ENCODE data around the gene SAE1. TPM values are rescaled to one million over a fixed set of nuclear protein-coding genes. Genes with fewer than 3 reads are reported as not detected.
A peak's percentile ranks its signal among the peaks of the same experiment; 100 is the strongest.
"Not testable (repeated sequence)": the region's sequence is repeated elsewhere in the genome, so short reads cannot be mapped to it uniquely, and the experiment has no call there.

Gene SAE1
- total RNA-seq, 1 donor from 2014 or later, result 57.6 TPM

DNA sequence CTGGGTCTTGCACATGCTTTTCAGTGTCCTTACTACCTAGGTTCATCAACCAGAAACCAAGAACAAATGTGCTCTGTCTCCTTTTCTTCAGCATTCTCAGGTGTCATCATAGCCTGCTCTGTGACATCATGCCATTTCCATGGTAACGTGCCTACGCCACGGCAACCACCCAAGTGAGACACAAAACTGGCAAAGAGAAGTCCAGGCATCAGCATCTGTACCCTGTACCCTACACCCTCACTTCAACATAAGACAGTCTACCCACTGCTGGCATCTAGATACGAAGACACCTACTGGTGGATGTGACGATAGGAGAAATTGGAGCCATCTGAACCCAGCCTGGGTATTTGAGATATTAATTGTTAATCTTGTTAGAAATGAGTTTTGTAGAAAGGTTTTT lies 30.3 kb upstream of the SAE1 start:
- ATAC-seq, result no peak
- H3K4me3 ChIP-seq, result no peak overlapping the region
- TF ChIP-seq, protein P1, sequence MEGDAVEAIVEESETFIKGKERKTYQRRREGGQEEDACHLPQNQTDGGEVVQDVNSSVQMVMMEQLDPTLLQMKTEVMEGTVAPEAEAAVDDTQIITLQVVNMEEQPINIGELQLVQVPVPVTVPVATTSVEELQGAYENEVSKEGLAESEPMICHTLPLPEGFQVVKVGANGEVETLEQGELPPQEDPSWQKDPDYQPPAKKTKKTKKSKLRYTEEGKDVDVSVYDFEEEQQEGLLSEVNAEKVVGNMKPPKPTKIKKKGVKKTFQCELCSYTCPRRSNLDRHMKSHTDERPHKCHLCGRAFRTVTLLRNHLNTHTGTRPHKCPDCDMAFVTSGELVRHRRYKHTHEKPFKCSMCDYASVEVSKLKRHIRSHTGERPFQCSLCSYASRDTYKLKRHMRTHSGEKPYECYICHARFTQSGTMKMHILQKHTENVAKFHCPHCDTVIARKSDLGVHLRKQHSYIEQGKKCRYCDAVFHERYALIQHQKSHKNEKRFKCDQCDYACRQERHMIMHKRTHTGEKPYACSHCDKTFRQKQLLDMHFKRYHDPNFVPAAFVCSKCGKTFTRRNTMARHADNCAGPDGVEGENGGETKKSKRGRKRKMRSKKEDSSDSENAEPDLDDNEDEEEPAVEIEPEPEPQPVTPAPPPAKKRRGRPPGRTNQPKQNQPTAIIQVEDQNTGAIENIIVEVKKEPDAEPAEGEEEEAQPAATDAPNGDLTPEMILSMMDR (IDR thresholded peaks at IDR 0.05), result no peak
- intact Hi-C loops (cut with DNase I), result no loop called here
- no peaks in the 10 kb centered on the region for H3K27me3 ChIP-seq
- peaks cover 9% of the 10 kb centered on the region for H3K36me3 ChIP-seq
- no peak for DNase-seq
- no peaks in the 10 kb centered on the region for H3K9me3 ChIP-seq
- no peak overlapping the region for H3K27ac ChIP-seq
- peaks cover 43% of the 10 kb centered on the region for H3K4me1 ChIP-seq

DNA sequence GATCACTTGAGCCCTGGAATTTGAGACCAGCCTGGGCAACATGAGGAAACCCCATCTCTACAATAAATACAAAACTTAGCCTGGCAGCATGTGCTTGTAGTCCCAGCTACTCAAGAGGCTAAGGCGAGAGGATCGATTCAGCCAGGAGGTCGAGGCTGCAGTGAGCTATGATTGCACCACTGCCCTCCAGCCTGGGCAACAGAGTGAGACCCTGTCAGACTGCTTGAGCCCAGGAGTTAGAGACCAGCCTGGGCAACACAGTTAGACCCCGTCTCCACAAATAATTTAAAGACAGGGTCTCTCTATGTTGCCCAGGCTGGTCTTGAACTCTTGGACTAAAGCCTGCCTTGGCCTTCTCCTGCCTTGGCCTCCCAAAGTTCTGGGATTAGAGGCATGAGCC lies 29.5 kb upstream of the SAE1 start:
- DNase-seq; ATAC-seq; H3K36me3 ChIP-seq; H3K27me3 ChIP-seq; H3K27ac ChIP-seq; intact Hi-C loops (cut with DNase I); H3K4me3 ChIP-seq; H3K9me3 ChIP-seq: not testable (repeated sequence)
- H3K4me1 ChIP-seq, result peaks cover 35% of the 10 kb centered on the region

DNA sequence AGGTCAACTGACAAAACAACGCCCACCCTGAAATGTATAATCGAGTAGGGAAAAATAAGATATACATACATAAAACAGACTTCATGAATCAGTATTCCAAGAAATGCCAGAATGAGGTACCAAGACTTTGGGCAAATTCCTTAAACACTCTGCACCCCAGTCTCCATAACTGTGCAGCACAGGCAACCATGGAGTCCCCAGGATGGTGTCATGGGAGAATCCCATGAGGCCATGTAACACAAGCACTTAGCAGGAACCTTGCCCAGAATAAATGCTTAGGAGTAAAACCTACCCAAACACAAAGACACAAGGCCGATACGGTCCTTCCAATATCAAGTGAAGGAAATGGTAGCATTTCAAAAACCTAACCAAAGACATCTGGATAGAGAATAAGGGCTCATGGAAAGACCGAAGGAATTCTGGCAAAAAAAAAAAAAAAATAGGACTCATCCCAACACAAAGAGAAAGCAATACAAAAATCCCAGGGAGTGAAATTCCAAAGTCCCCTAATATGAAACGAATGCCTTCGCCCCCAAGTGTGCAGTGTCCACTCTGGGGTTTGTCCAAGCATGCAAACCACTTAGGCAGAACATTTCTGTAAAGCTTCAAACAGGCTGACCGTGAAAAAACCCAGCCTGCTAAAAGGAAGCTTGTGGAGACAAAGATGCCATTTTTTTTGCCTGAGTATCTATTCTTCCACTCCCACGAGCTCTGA lies 28.1 kb upstream of the SAE1 start:
- ATAC-seq (no peak), DNase-seq (no peak)
- no peak overlapping the region for H3K27ac ChIP-seq
- peaks cover 9% of the 10 kb centered on the region for H3K36me3 ChIP-seq
- intact Hi-C loops (cut with DNase I), result no loop called here
- H3K9me3 ChIP-seq, result no peaks in the 10 kb centered on the region
- H3K4me1 ChIP-seq, result peaks cover 35% of the 10 kb centered on the region
- no peak overlapping the region for H3K4me3 ChIP-seq
- TF ChIP-seq, protein P1 (IDR thresholded peaks at IDR 0.05), result no peak
- H3K27me3 ChIP-seq, result no peaks in the 10 kb centered on the region

DNA sequence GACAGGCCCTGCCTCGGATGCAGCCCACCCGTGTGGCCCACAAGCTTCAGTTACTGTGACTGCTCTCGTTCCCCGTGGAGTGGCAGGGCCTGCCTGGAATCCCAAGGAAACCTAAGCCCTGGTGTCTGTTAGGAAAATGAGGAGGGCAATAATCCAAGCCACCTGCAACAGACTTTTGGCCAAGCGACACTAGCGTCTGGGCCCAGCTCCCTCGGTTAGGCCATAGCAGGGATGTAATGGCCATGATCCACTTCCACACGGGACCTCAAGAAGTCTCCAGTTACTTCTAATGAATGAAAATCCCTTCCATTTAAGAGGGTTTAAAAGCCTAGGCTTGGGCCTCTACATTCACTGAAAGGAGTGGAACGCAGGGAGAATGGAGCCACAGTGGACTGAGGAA lies 26.0 kb upstream of the SAE1 start:
- Histone ChIP-seq H3K4me1 (peaks cover 38% of the 10 kb centered on the region), H3K36me3 (peaks cover 9% of the 10 kb centered on the region), H3K27ac (no peak overlapping the region), H3K4me3 (no peak overlapping the region), H3K27me3 (no peaks in the 10 kb centered on the region), H3K9me3 (no peaks in the 10 kb centered on the region)
- ATAC-seq (no peak), DNase-seq (no peak)
- intact Hi-C loops (cut with DNase I), result no loop called here
- TF ChIP-seq, protein P1 (IDR thresholded peaks at IDR 0.05), result no peak

DNA sequence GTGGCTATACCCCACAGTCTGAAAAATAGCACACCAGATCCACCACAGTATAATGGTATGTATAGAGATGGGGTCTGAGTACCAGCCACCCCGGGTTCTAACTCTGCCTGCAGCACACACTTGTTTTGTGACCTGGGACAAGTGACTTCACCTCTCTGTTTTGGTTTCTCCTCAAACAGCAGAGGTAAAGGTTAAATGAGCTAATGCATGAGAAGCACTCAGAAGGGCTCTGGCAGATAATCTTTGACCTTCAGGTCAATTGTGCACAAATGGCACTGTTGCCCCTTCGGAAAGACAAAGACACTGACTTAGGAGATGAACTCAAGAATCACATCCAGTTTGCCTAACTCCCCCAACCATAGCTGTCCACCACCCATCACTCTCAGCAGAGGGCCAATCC lies 24.8 kb upstream of the SAE1 start:
- Histone ChIP-seq H3K4me1 (peaks cover 38% of the 10 kb centered on the region), H3K27ac (no peak overlapping the region), H3K4me3 (no peak overlapping the region), H3K36me3 (peaks cover 9% of the 10 kb centered on the region), H3K27me3 (no peaks in the 10 kb centered on the region), H3K9me3 (no peaks in the 10 kb centered on the region)
- intact Hi-C loops (cut with DNase I), result no loop called here
- TF ChIP-seq, protein P1 (IDR thresholded peaks at IDR 0.05), result no peak
- ATAC-seq, result no peak
- DNase-seq, result no peak

DNA sequence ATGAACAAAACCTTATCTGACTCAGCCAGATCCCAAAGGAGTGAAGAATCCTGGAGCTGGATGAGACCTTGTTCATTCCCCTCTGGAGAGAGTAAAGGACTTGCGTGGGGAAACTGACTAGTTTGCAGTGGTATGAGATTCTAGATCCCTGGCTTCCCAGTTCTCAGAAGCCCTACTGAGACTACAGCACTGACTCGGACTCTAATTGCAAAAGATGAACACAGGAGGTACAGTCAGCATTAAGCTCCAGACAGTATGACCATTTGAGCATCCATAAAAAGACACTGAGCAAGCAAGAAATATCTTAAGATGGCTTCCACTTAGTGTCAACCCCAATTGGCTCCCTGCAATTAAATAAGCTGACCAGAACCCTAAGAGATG lies 23.8 kb upstream of the SAE1 start:
- no peaks in the 10 kb centered on the region for H3K9me3 ChIP-seq
- H3K27me3 ChIP-seq, result no peaks in the 10 kb centered on the region
- ATAC-seq (no peak), DNase-seq (no peak)
- TF ChIP-seq, protein P1 (IDR thresholded peaks at IDR 0.05), result no peak
- no peak overlapping the region for H3K4me3 ChIP-seq
- peak overlapping the region; percentile 68 for H3K27ac ChIP-seq
- peaks cover 38% of the 10 kb centered on the region for H3K4me1 ChIP-seq
- intact Hi-C loops (cut with DNase I), result no loop called here
- H3K36me3 ChIP-seq, result peaks cover 9% of the 10 kb centered on the region
